ENCODE measurements around the gene PDCD10.

GRCh38 chr3:167723025-167723512, 11.6 kb downstream of the PDCD10 start:
- TF ChIP-seq CTCF (IDR thresholded peaks at IDR 0.05; ENCODE audit: extremely low read depth in 1 of 2, insufficient read depth in 1 of 2, low read depth in 1 of 2, low read length in 2 of 2) (no peak), POLR2AphosphoS5 (IDR thresholded peaks at IDR 0.05; ENCODE audit: insufficient read depth, low read depth, low read length) (no peak)

Measured in endothelial cell of umbilical vein (primary cell).